K562 (cell line): ENCODE data around the gene C5orf24. TPM values are rescaled to one million over a fixed set of nuclear protein-coding genes. Genes with fewer than 3 reads are reported as not detected.

ENCODE experiments used
- ATF3 ChIP-seq, 2 experiments: fragments of 450-650 bp in 1 of 2; sonication (generic) in 1 of 2; formaldehyde crosslinking in 1 of 2; IDR thresholded peaks in 1 of 2; conservative IDR thresholded peaks in 1 of 2; 2 replicates each; pipeline versions ENCODE4 v1.6.1 to v1.8.1; 2016 to 2023; ENCODE audit warnings: mild to moderate bottlenecking in 2 of 2, moderate library complexity in 2 of 2, inconsistent platforms in 1 of 2, missing genetic modification reagents in 1 of 2
- BMI1 ChIP-seq: fragments of 150-350 bp; IDR thresholded peaks from 2 replicates; pipeline ENCODE4 v1.6.1; 2014; ENCODE audit warnings: low read length
- CXXC5 ChIP-seq: fragments of 250-450 bp; sonication (Bioruptor Pico); IDR thresholded peaks from 2 replicates; pipeline ENCODE4 v1.8.0; 2022; ENCODE audit warnings: inconsistent platforms, mild to moderate bottlenecking, moderate library complexity
- FOXJ2 ChIP-seq: fragments of 200-800 bp; sonication (Bioruptor generic); IDR thresholded peaks from 2 replicates; pipeline ENCODE4 v1.6.1; 2016; ENCODE audit warnings: missing genetic modification characterization, missing compliant biosample characterization
- HNRNPK ChIP-seq: fragments of 200-400 bp; formaldehyde crosslinking; IDR thresholded peaks from one replicate; pipeline ENCODE4 v1.6.1; 2018; ENCODE audit warnings: mild to moderate bottlenecking, low read depth, low read length; ENCODE audit not compliant: poor library complexity, severe bottlenecking
- HNRNPL ChIP-seq: fragments of 200-400 bp; formaldehyde crosslinking; IDR thresholded peaks from 2 replicates; pipeline ENCODE4 v1.6.1; 2017; ENCODE audit warnings: low read depth, mild to moderate bottlenecking, low read length
- MTA2 ChIP-seq: fragments of 450-650 bp; IDR thresholded peaks from 2 replicates; pipeline ENCODE4 v1.6.1; 2016; ENCODE audit warnings: low read depth
- SMAD1 ChIP-seq: fragments of 150-350 bp; IDR thresholded peaks from 2 replicates; pipeline ENCODE4 v1.6.1; 2014; ENCODE audit warnings: low read length, low read depth; ENCODE audit not compliant: partially characterized antibody
- ZNF277 ChIP-seq: fragments of 250-450 bp; sonication (Bioruptor Pico); IDR thresholded peaks from 2 replicates; pipeline ENCODE4 v1.8.0; 2022; ENCODE audit warnings: inconsistent platforms, mild to moderate bottlenecking, moderate library complexity, borderline replicate concordance
- ZNF280B ChIP-seq: fragments of 250-450 bp; sonication (Bioruptor Pico); IDR thresholded peaks from 2 replicates; pipeline ENCODE4 v1.5.1; 2021; ENCODE audit warnings: mild to moderate bottlenecking
- ZNF354B ChIP-seq: fragments of 250-450 bp; sonication (Bioruptor Pico); IDR thresholded peaks from 2 replicates; pipeline ENCODE4 v1.4.0; 2020
- ZNF398 ChIP-seq: fragments of 250-450 bp; sonication (Bioruptor Pico); IDR thresholded peaks from 2 replicates; pipeline ENCODE4 v1.8.0; 2021; ENCODE audit warnings: moderate library complexity, mild to moderate bottlenecking, inconsistent platforms
- ZNF407 ChIP-seq: fragments of 450-650 bp; IDR thresholded peaks from 2 replicates; pipeline ENCODE4 v1.6.1; 2016; ENCODE audit warnings: low read depth
- polyA plus RNA-seq, 8 experiments: library from polyadenylated mRNA; depleted of rRNA in 4 of 8; stranded (reverse) in 5 of 8; unstranded in 3 of 8; fragments of >200 nt; fragmentation: Nextera tagmentation in 2 of 8; fragmentation: Illumina TruSeq in 1 of 8; extraction: Ambion mirVana in 2 of 8; extraction: Trizol in 1 of 8; gene quantifications; 2 replicates each; pipeline versions ENCODE4 v1.2.1 to v1.2.3, GENCODE V29; 2011 to 2014; ENCODE audit warnings: inconsistent platforms in 1 of 8, missing spikeins in 1 of 8
- total RNA-seq, 7 experiments: library from RNA; depleted of rRNA in 6 of 7; stranded (reverse); fragments of >200 nt in 6 of 7; fragmentation: Illumina TruSeq in 2 of 7; extraction: Trizol in 2 of 7; gene quantifications; 2 replicates each; pipeline versions ENCODE4 v1.2.1 to v1.2.3, GENCODE V29; 2011 to 2021; ENCODE audit warnings: low replicate concordance in 1 of 7

Gene C5orf24
- total and polyA plus RNA-seq, 9 of the 15 experiments (the other 6 are each of a cell fraction or from before 2014, with no cell fraction given), result 8.9 to 38.6 (median 28.4) TPM

- TF ChIP-seq ZNF280B (CRISPR knock-in tag) (no peak), ZNF277 (CRISPR knock-in tag) (no peak), FOXJ2 (tag) (no peak), HNRNPK (peak; percentile 63), SMAD1 (no peak), ZNF354B (CRISPR knock-in tag) (no peak), MTA2 (no peak), CXXC5 (CRISPR knock-in tag) (peak; percentile 81), BMI1 (no peak), ATF3 (IDR thresholded peaks at IDR 0.05) (no peak), ATF3 (CRISPR knock-in tag; conservative IDR thresholded peaks at IDR 0.05) (peak; percentile 39; the same call in 1 of the 2 replicates), ZNF398 (CRISPR knock-in tag) (no peak), ZNF407 (no peak), HNRNPL (peak; percentile 98)
Measured at GRCh38 chr5:134904610-134905245, 59.0 kb downstream of the C5orf24 start, which contains the start of gene PCBD2 (continued).
